Vagina (tissue), 2 donors: ENCODE data around the gene TTLL11.

ENCODE experiments used
- CTCF ChIP-seq, 3 experiments: fragments of 450-650 bp in 2 of 3; fragments of 200-600 bp in 1 of 3; sonication (generic) in 1 of 3; IDR thresholded peaks; one replicate each; pipeline ENCODE4 v1.5.1; 2017 to 2019; ENCODE audit warnings: antibody characterized with exemption in 3 of 3, mild to moderate bottlenecking in 2 of 3, moderate library complexity in 2 of 3
- POLR2A ChIP-seq, 2 donors: fragments of 450-650 bp; IDR thresholded peaks; one replicate each; pipeline ENCODE4 v1.6.1; 2017; ENCODE audit warnings: antibody characterized with exemption in 2 of 2, mild to moderate bottlenecking in 2 of 2, moderate library complexity in 2 of 2
- POLR2AphosphoS5 ChIP-seq, 2 donors: sonication (generic); formaldehyde crosslinking; IDR thresholded peaks; one replicate each; pipeline ENCODE4 v1.9.0; 2017; ENCODE audit warnings: antibody characterized with exemption in 2 of 2, mild to moderate bottlenecking in 2 of 2, low read depth in 1 of 2; ENCODE audit not compliant: insufficient read depth in 1 of 2

GRCh38 chr9:121815546-121816448 is 277.3 kb downstream of the TTLL11 start:
- TF ChIP-seq CTCF (IDR thresholded peaks at IDR 0.05) (no peak), POLR2A (IDR thresholded peaks at IDR 0.05) (no peak), POLR2AphosphoS5 (IDR thresholded peaks at IDR 0.05; ENCODE audit: insufficient read depth in 1 of 2, low read depth in 1 of 2) (no peak)
